NCI-H1092 treated with DMSO at 0.1 percent for 48 hours (cell line): ENCODE measurements around the gene CTNNBL1.

Source experiments
- DNase-seq: peaks from one replicate; lab custom pipeline; 2025; lab: John Stamatoyannopoulos, UW

CTNNBL1 gene

DNA sequence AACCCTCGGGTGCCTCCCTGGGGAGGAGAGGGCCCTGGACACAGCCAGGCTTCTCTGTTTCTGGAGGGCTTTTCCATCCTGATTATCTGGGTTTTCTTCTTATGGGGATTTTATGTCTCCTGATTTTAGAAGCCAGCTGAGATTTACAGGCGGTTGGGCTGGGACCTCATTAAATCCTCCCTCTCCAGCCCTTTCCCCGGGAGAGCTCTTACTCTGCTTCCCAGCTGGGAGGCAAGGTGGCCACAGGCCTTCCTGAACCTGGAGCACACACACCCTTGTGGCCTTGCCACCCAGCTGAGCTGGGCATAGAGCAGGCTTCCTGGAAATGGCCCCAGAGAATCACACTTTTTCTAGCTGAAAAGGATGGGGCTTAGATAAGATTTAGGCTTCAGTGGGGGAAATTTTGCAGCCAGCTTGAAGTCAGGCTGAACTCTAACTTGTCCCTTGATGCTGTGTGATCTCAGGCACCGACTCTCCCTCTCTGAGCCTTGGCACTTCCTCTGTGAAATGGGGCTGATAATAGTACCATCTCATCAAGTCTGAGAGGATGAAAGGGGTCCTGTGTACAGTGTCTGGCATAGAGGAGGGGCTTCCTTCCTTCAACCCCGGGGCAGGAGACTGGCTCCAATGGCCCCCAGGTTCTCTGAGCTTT, 225.7 kb downstream of the CTNNBL1 start:
- peak; percentile 30 for DNase-seq

DNA sequence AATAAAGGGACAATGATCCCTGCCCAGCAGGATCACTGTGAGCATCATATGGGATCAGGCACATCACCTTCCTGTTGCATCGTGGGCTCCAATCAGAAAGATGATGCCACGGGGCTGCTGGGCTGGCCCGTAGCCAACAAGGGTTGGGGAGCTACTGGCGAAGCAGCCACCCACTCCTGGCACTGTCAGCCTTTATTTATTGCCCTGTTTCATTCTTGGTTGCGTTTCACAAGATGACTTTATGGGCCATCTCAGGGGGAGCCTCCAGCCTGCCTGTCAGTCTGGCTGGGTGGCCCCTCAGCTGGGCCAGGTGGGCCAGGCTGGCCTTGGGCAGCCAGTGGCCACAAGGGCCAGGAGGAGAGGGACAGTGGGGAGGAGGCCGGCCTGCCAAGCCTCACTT, 226.4 kb downstream of the CTNNBL1 start:
- DNase-seq: no peak

DNA sequence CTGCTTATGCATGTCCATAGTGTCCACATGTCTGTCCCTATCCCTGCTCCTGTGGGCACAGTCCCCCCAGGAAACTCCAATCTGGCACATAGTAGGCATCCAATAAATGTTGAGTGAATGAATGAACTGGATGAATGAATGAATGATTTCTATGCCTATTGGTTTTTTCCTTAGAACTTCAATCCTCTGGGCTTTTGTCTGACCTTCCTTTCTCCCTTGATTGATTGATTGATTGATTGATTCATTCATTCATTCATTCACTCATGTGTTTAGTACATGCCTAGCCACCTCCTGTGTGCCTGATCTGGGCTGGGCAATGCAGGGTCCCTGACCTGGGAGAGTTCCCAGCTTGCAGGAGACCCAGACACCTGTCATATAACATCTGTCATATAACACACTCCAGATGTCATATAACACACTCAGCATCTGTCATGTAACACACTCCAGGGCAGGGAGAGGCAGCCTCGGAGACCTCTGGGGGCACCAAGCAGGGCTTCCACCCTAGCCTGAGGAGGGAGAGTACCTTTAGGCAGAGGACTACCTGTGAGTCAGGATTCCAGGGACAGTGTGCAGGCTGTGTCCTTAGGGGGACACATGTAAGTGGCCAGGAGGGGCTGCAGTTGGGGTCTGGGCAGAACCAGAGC, 227.0 kb downstream of the CTNNBL1 start:
- DNase-seq: no peak

DNA sequence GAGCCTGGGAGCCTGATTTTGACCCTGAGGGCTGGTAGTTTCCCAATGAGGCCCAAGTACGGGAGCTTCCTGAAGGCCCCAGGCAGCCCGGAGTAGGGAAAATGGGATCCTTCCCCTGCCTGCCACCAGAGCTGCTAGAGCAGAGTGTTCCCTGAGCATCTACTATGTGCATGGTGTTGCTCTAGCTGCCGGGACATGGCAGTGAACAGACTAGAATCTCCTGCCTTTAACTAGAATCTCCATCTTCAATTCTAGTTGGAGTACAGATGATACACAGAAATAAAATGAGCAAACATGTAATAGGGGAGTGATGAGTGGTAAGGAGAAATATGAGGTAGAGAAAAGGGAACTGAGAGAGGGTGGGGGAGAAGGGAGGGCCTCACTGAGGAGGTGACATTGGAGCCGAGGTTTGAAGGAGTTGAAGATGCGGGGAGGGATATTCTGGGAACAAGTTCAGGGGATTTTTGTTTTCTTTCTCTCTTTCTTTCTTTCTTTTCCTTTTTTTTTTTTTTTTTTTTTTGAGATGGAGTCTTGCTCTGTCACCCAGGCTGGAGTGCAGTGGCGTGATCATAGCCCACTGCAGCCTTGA, 227.6 kb downstream of the CTNNBL1 start:
- DNase-seq: no peak
